AG04450 (cell line): Measurements from ENCODE around the gene COL2A1. TPM values are rescaled to one million over a fixed set of nuclear protein-coding genes. Genes with fewer than 3 reads are reported as not detected.

ENCODE experiments used
- CTCF ChIA-PET: fragments of 300-600, 350-600 bp; formaldehyde crosslinking; extraction: SDS; loops from one replicate; lab custom pipeline; 2022; ENCODE audit warnings: antibody characterized with exemption, inconsistent platforms; lab: Charles Lee
- POLR2A ChIA-PET: fragments of 350-600 bp; formaldehyde crosslinking; extraction: SDS; loops from one replicate; lab custom pipeline; 2021; ENCODE audit warnings: antibody characterized with exemption, inconsistent platforms; lab: Yijun Ruan, JAX
- DNase-seq: peaks from one replicate; pipeline ENCODE4 v3.0.0-alpha.2; 2011; ENCODE audit warnings: low read depth, low spot score
- H3K27ac ChIP-seq: one replicate; pipeline ENCODE4 v1.5.1; 2012; ENCODE audit warnings: low read depth, low read length, control low read depth
- H3K27me3 ChIP-seq: one replicate; pipeline ENCODE4 v1.6.0; 2012; ENCODE audit warnings: low read length; ENCODE audit not compliant: control insufficient read depth, insufficient read depth
- H3K4me3 ChIP-seq: 2 replicates; pipeline ENCODE4 v1.5.1; 2011; ENCODE audit warnings: mild to moderate bottlenecking, low read depth, low read length, control low read depth
- H3K9me3 ChIP-seq: 2 replicates; pipeline ENCODE4 v1.5.1; 2012; ENCODE audit warnings: low read length; ENCODE audit not compliant: control insufficient read depth, insufficient read depth
- polyA plus RNA-seq: library from polyadenylated mRNA; depleted of rRNA; stranded (reverse); fragments of >200 nt; gene quantifications from 2 replicates; pipeline ENCODE4 v1.2.3, GENCODE V29; 2011
- TF ChIP-seq, protein P1 (sequence below): IDR thresholded peaks from 2 replicates; pipeline ENCODE4 v1.5.1; 2011; ENCODE audit warnings: low read depth, low read length, control low read depth, inconsistent platforms

COL2A1 gene
- polyA plus RNA-seq, 1 experiment: not detected

DNA sequence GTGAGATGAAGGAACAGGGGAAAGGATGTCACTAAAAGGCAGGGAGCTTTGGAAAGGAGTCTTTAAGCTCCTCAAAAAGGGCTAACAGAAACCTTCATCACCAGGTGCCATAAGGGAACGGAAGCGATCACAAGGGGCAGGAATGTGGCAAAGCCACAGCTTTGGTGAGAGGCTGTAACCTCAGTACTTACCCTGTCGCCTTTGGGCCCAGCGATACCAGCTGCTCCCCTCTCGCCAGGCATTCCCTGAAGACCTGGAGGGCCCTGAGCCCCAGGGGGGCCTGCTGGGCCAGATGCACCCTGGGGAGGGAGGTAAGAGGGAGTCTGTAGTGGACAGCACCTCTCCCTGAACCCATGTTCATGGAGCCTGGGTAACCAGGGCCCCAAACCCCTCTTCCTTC is 22.0 kb downstream of the COL2A1 start:
- POLR2A ChIA-PET: no interaction called here
- H3K27ac ChIP-seq: no peak overlapping the region
- no peak overlapping the region for H3K4me3 ChIP-seq
- H3K27me3 ChIP-seq: peaks cover 20% of the 10 kb centered on the region
- H3K9me3 ChIP-seq: peaks cover 7% of the 10 kb centered on the region; the same call in 1 of the 2 replicates
- CTCF ChIA-PET: interaction anchor here (1.5 kb wide), 1 partner anchor 19 kb away, joined by 3 read pairs; the partner anchor contains the start of gene TMEM106C
- TF ChIP-seq, protein P1, sequence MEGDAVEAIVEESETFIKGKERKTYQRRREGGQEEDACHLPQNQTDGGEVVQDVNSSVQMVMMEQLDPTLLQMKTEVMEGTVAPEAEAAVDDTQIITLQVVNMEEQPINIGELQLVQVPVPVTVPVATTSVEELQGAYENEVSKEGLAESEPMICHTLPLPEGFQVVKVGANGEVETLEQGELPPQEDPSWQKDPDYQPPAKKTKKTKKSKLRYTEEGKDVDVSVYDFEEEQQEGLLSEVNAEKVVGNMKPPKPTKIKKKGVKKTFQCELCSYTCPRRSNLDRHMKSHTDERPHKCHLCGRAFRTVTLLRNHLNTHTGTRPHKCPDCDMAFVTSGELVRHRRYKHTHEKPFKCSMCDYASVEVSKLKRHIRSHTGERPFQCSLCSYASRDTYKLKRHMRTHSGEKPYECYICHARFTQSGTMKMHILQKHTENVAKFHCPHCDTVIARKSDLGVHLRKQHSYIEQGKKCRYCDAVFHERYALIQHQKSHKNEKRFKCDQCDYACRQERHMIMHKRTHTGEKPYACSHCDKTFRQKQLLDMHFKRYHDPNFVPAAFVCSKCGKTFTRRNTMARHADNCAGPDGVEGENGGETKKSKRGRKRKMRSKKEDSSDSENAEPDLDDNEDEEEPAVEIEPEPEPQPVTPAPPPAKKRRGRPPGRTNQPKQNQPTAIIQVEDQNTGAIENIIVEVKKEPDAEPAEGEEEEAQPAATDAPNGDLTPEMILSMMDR: no peak
- DNase-seq: no peak

DNA sequence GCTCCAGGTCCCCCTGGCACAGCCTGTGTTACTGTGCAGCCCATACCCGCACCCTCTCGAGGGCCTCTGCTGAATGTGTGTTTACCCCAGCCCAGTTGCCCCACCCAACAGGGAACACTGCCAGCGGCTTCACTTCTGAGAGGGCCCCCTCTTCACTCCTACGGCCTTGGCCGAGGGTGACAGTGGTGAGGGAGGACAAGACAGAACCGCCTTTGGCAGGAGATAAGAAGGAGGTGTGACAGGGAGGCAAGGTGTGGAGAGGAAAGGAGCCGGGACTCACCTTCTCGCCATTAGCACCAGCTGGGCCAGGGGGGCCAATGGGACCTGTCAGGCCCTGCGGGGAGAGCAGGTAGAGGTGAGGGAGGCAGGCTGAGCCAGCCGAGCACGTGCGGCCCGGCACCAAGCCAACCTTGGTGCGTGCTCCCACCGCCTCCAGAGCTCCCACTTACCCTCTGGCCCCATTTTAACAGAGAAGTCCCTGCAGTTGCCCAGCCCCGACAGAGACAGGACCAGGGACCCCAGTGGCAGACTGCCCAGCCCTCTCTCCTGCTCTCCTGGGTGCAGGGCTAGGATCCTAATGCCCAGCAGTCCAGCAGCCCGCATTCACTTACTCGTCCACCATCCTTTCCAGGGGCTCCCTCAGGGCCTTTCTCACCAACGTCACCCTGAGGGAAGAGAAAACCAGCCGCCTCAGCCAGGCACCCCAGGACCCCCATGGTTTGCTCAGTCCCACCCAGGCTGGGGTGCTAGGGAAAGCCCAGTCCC is 22.6 kb downstream of the COL2A1 start:
- no peak overlapping the region for H3K27ac ChIP-seq
- POLR2A ChIA-PET: no interaction called here
- peaks cover 7% of the 10 kb centered on the region; the same call in 1 of the 2 replicates for H3K9me3 ChIP-seq
- no peak overlapping the region for H3K4me3 ChIP-seq
- H3K27me3 ChIP-seq: peaks cover 20% of the 10 kb centered on the region
- DNase-seq: no peak
- TF ChIP-seq, protein P1: no peak
- CTCF ChIA-PET: interaction anchor here (1.5 kb wide), 1 partner anchor 18 kb away, joined by 3 read pairs; the partner anchor contains the start of gene TMEM106C

DNA sequence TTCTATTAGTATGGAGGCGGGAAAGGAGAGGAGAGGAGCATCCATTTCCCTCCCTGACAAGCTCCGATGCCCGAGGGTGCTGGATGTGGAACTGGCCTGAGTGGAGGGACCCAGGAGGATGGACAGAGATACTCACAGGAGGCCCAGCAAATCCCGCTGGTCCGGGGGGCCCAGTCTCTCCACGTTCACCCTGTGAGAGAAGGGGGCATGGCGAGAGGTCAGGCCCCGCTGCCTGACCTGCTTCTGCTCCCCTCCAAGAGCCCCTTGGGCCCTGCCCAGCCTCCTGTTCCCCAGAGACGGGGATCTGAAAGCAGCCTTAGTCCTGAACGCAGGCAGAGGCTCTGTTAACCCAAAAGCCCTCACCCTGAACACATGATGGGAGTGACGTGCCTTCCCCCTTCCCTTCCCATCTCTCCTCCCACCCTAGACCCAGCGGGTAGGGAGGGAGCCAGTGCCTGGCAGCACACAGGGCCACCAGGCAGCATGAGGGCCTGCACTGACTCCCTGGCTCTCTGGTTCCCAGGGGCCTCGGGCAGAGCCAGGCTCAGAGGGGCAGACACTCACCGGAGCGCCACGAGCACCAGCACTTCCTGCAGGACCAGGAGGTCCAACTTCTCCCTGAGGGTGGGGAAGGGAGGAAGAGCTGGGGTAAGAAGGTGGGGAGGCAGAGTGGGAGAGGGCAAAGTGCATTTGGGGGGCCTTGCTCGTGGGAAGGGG is 23.3 kb downstream of the COL2A1 start:
- Histone ChIP-seq H3K9me3 (peaks cover 7% of the 10 kb centered on the region; the same call in 1 of the 2 replicates), H3K27ac (no peak overlapping the region), H3K4me3 (no peak overlapping the region), H3K27me3 (peaks cover 20% of the 10 kb centered on the region)
- CTCF ChIA-PET: interaction anchor here (1.5 to 3.4 kb wide), 2 partner anchors 17 to 18 kb away, joined by 3 to 11 read pairs; partner anchors contain the start of gene TMEM106C
- DNase-seq: no peak
- POLR2A ChIA-PET: no interaction called here
- TF ChIP-seq, protein P1: no peak

DNA sequence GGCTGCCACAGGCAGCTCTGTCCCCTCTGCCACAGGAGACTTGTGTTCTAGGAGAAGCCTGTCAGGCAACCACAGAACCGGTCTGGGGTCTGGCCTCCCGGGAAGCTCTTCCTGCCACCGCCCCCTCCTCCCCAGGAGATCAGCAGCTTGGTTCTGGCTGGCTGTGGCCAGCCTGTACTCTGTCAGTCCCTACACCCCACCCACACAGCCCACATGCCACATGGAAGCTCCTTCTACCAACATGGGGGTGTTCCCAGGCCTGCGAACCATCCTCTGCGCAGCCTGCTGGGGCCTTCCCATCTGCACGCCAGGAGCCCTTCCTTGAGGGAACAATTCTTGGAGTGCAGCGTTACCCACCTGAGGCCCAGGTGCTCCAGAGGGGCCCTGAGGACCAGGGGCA is 24.1 kb downstream of the COL2A1 start:
- H3K4me3 ChIP-seq: no peak overlapping the region
- POLR2A ChIA-PET: no interaction called here
- no peak for DNase-seq
- TF ChIP-seq, protein P1: no peak
- H3K27ac ChIP-seq: no peak overlapping the region
- peaks cover 20% of the 10 kb centered on the region for H3K27me3 ChIP-seq
- CTCF ChIA-PET: interaction anchor here (0.5 to 3.4 kb wide), 3 partner anchors 13 to 286 kb away, joined by 3 to 11 read pairs (median 3); partner anchors contain the start of gene TMEM106C
- peaks cover 7% of the 10 kb centered on the region; the same call in 1 of the 2 replicates for H3K9me3 ChIP-seq
